ENCODE data around the gene RIOK2. TPM values are rescaled to one million over a fixed set of nuclear protein-coding genes. Genes with fewer than 3 reads are reported as not detected.
A peak's percentile ranks its signal among the peaks of the same experiment; 100 is the strongest.

RIOK2 gene
- 31.6 and 37.6 TPM in 2 replicates for total RNA-seq

GRCh38 chr5:97183100-97183929 lies at the start of gene RIOK2:
Gene RIOK2, minus strand, starts transcription at chr5:97183247. Its CDS starts 56 bp downstream, at chr5:97183191.
- peak within 1 kb of the TSS; percentile 92 for H3K4me3 ChIP-seq (ENCODE audit: low read depth, low read length)
- TF ChIP-seq CTCF (IDR thresholded peaks at IDR 0.05; ENCODE audit: insufficient read depth, low read depth, low read length) = no peak
- peak; percentile 95 for DNase-seq (ENCODE audit: low read depth)

GRCh38 chr5:97231025-97231636 lies 48.1 kb upstream of the RIOK2 start:
- no peak overlapping the region for H3K4me3 ChIP-seq (ENCODE audit: low read depth, low read length)
- DNase-seq (ENCODE audit: low read depth) = peak; percentile 84
- peak; percentile 86 for TF ChIP-seq CTCF (IDR thresholded peaks at IDR 0.05; ENCODE audit: insufficient read depth, low read depth, low read length)

GRCh38 chr5:97229688-97230285 lies 46.7 kb upstream of the RIOK2 start:
- no peak overlapping the region for H3K4me3 ChIP-seq (ENCODE audit: low read depth, low read length)
- DNase-seq (ENCODE audit: low read depth) = no peak
- TF ChIP-seq CTCF (IDR thresholded peaks at IDR 0.05; ENCODE audit: insufficient read depth, low read depth, low read length) = no peak

GRCh38 chr5:97229196-97229595 lies 46.1 kb upstream of the RIOK2 start:
- no peak overlapping the region for H3K4me3 ChIP-seq (ENCODE audit: low read depth, low read length)
- TF ChIP-seq CTCF (IDR thresholded peaks at IDR 0.05; ENCODE audit: insufficient read depth, low read depth, low read length) = no peak
- DNase-seq (ENCODE audit: low read depth) = no peak

GRCh38 chr5:97225222-97225621 lies 42.2 kb upstream of the RIOK2 start:
- TF ChIP-seq CTCF (IDR thresholded peaks at IDR 0.05; ENCODE audit: insufficient read depth, low read depth, low read length) = no peak
- no peak for DNase-seq (ENCODE audit: low read depth)
- no peak overlapping the region for H3K4me3 ChIP-seq (ENCODE audit: low read depth, low read length)

GRCh38 chr5:97224112-97224750 lies 41.2 kb upstream of the RIOK2 start:
- no peak for TF ChIP-seq CTCF (IDR thresholded peaks at IDR 0.05; ENCODE audit: insufficient read depth, low read depth, low read length)
- H3K4me3 ChIP-seq (ENCODE audit: low read depth, low read length) = no peak overlapping the region
- DNase-seq (ENCODE audit: low read depth) = peak; percentile 22
